NCI-H345 treated with DMSO at 0.1 percent for 48 hours (cell line): ENCODE measurements around the gene C3orf18.

Experiments used
- DNase-seq: peaks from one replicate; lab custom pipeline; 2025; ENCODE audit not compliant: unreplicated experiment; lab: John Stamatoyannopoulos, UW

The C3orf18 gene

DNA sequence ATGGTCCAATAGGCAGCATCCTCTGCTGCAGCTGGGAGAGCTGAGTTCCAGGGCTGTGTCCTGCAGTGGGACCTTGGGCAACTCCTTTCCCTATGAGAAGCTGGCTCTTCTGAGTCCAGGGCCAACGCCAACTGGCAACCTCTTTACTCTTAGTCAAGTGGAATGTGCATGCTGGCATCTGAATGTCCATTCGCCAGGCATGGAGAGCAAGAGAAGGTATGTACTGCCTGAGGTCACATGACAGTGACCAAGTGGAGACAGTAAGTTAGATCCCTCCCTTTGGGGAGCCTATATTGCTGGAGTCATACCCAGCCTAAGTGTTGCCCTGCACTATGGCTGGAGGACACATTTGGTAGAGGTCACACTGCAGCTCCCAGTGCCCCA lies 13.9 kb upstream of the C3orf18 start:
- DNase-seq, result no peak

DNA sequence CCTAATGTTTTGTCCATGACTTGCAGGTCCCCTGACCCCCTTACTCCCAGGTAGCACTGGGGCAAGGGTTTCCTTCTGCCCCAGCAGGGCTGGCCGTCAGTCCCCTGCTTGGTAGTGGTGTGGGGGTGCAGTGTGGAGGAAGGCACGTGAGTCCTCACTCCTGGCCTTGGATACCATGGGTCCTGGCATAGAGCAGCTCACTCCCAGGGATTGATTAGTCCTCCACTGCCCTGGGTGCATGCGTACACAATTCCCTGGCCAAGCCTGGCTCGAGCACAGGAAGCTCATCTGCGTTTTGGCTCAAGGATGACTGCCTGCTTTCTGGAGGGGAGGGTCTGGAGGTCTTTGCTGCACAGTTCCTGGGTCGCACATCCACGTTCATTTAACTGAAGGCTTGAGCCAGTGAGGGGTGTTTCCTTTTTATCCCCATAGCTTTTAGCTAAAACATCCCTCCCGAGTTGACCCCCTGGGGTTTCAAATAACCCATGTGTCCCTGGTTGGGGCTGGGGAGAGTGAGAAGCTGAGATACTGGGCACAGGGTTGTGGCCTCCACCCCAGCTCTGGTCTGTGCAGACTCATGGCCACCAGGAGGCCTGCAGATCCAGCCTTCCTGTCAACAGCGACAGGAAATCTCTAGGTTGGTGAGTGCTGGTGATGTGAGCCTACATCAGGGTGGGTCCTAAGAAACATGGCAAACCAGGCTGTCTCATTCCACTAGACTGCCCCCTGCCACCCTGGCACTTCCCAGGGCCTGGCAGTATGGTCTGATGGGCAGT lies 13.3 kb upstream of the C3orf18 start:
- DNase-seq, result no peak

DNA sequence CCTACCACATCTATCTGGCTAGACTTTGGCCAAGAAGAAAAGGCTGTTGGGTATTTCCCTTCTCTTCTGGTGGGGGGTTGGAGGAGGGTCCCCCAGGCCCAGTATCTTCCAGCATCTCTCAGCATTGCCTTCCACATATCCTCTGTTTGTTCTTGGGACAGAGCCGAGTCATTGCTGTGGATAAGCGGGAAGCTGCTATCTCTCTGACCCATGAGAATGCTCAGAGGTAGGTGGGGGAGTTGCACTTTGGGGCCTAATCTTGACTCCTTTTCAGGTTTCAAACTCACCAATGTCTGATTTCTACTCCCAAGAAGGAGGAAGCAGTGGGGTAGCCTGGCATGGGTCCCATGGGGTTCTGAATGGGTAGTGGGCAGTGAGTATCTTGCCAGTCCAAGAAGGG lies 9.8 kb upstream of the C3orf18 start:
- DNase-seq, result no peak

DNA sequence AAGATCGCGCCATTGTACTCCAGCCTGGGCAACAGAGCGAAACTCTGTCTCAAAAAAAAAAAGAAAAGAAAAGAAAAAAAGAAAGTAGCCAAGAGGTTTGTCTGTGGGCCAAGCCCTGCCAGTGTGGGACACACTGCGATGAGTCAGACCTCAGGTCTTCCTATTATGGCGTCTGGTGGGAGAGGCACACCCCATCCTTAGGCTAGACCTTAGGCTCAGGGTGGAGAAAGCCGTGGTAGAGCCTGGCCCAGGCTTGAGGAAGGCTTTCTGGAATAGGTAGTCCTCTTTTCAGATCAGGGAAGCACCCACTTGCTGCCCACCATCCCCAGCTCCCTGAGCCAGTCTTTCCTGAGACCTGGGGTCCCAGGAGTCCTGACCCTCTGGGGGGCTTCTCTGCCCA lies 7.8 kb upstream of the C3orf18 start:
- DNase-seq, result no peak

DNA sequence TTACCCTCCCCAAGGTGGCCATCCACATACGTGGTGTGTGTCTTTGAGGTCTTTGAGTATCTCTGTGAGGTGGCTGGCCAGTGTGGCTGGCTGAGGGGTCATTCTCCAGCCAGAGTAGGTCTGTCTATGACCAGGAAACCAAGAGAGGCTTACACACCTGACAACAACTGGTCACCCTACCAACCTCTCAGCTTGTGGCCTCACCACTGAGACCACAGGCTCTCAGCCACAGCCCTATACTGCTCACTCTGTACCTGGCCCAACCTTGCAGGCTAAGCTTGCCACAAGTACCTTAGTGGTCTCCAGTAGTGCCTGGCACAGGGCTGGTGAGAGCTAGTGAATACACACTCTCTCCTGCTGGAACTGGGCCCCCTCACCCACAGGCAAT lies 6.9 kb upstream of the C3orf18 start:
- no peak for DNase-seq

DNA sequence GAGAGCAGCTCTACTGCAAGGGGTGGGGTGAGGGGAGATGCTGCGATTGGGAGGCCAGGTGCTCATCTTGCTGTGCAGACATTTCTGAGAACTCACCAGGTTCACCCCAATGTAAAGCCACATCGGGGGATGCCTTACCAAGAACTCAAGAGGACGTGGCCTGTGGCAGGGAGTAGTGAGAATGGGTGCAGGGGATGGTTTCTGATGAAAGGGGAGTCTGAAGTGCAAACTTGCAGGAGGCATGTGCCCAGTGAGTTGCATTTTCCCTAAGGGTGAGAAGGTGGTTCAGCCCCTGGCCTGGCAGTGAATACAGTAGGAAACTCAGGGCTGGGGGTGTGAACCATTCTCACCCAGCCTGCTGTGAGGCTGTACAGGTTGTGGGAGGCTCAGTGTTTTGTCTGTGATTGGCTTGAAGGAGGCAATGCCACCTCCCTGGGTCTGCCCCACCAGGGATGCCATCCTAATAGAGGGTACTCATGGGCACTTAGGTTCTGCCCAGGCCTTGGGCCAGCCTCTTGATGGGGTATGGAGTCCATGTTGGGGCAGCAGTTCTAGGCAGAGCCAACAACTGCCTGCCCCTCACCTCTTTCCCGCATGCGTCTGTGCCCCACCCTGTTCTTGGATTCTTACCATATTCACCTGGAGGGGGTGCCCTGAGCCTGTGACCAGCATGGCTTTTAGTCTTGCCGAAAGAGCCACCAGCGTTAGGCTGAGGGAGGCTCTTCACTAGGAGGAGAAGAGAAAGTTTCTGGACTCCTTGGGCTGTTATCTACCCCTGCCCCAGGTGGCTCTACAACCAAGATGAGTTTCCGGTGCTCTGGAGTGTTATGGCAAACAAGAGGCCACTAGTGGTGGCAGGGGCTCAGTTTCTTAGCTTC lies 6.3 kb upstream of the C3orf18 start:
- DNase-seq, result no peak

DNA sequence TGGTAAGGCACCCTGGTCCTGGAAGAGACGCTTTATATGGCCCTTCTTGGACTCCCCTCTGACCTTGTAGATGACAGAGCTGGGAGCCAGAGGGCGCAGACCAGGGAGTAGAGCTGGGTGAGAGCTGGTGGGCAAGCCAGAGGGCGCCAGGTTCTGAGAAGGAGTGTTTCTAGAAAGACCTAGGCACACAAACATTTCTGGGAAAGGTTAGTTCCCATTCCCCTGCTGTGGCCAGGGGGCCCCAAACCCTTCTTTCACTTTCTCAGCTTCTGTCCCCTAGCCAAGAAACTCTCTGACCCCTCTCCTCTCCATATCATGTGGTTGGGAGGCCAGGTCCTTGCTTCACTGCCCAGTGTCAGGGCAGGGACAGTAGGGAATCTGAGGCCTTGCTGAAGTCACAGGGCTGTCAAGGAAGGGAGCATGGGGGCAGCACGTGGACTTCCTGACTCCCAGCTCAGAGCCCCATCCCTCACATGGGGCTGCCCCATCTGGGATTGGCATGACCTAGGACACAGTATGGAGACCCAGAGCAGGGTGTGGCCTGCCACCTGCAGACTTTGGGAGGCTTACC lies 5.3 kb upstream of the C3orf18 start:
- no peak for DNase-seq

DNA sequence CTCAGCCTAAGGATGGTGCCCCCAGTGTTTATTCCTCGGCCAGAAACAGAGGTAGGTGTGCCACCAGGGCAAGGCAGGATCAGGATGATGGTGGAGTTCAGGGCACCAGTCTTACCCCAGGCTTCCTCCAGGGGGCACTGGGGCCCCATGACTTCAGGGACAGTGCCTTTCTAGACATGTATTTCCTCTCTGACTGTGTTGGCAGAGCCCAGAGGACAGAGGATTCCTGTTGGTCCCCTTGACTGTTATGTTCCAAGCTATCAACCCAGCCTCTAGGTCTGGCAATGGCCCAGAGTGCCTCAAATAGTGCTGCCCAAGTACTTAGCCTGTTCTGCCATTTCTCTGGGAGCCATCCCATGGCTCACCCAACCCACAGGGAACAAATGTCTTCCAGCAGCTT lies 4.6 kb upstream of the C3orf18 start:
- DNase-seq, result peak; percentile 4

DNA sequence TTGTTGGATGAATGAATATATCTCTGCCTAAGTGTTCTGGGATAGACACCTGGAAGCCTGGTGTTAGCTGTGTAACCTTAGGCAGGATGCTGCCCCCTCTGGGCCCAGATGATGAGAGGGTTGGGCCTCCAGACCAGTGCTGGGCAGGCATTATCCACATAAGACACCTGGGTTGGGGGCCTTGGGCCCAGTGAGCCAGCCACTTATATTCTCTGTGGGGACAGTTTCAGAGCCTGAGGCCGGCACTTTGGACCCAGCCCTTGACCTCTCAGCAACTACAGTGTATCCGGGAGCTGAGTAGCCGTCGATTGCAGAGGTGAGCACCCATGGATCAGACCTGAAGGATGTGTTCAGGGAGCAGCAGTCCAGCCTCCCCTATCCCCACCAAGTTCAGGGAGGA lies 3.9 kb upstream of the C3orf18 start:
- DNase-seq, result no peak

DNA sequence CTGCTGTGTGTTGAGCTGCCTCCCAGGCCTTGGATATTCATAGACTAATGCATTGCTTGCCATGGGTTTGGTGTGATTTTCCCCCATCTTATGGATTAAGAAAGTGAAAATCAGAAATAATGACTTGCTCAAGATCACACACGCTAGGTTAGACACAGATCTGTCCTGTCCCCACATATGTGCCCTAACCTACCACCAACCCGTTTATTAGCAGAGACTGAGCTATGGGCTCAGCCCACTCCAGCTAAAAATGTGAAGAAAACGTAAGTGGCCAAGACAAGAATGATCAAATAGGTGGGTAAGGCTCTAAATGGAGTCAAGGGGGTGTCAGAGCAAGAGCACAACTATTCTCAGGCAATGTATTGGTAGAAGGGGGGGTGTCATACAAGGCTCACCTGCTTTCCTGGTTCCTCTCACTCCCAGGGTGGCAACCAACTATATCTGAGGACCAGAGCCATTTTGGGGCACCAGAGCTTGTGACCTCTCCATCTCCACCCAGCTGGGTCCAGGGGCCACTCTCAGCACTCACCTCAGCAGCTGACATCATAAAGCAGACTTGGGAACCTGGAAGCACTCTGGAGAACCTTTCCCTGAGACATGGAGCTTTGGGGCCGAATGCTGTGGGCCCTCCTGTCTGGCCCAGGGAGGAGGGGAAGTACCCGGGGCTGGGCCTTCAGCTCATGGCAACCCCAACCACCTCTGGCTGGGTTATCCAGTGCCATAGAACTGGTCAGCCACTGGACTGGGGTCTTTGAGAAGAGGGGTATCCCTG lies 3.1 kb upstream of the C3orf18 start:
- no peak for DNase-seq

DNA sequence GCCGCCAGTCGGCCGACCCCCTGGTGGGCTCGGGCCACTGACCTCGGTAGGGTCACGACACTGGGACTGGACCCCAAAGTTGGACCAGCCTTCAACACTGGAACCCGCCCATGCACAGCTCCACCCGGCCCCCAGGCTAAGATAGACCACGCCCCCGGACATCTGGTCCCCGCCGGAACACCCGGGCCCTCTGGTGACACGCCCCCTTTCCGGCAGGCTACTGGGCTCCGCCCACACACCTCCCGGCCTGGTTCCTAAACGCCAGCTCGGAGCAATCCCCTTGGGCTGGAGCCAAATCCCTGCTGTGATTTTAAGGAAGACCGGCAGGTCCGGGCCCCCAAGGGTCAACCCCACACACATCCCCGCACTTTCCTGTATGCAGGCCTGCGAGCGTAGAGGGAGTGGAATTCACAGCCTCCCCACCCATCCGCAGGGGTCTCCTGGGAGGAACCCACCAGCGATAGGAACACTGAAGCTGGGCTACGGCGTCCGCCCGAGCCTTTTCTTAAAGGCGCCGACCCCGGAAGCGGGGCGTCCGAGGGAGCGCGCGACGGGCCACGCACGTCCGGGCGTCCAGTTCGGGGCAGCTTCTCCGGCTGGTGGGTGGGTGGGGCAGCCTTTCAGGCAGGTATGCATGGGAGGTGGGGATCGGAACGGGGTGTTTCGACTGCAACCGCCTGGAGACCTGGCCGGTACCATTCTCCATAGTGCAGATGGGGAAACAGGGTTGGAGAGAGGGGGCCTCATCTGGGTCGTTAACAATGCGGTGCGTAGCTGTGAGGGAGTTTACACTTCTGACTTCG lies 1.6 kb upstream of the C3orf18 start, which contains the start of gene HEMK1:
Gene HEMK1, plus strand, starts transcription at position 576 of the 803 bp plus-strand sequence. CDS start 1,583 bp downstream, outside the sequence.
- DNase-seq, result peak; percentile 72

DNA sequence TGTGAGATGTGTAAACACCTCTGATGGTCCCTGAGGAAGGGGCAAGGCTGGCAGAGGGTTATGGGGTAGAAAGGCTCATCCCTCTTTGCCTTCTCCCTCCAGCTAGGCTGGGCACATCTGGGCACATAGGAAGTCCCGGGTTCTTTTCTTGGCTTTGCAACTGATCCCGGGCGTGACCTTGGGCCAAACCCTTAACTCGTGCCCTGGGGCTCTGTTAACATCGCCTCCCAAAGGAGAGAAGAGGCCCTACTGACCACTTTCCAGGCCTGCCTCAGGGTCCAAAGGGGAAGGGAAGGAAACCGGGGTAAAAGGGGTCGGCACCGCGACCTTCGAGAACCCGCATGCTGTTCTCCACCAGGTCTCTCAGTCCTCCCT lies 549 bp downstream of the C3orf18 start:
- DNase-seq, result no peak

DNA sequence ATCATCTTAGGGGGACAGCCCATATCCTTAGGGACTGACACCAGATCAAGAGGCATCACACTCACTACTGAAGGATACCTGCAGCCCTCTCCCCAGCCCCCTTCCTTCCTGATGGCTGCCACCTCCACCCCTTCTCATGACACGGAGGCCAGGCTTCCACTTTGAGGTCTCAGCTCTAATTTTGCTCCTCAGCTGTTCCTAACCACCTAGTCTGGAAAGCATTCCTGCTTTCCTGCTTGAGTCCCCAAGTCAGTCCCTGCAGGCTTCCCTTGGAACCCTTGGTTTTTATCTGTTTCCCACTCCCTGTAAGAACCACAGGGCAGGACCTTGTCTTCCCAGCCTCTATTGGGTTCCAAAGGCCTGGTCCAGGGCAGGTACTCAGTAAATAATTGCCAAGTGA lies 3.2 kb downstream of the C3orf18 start:
- DNase-seq, result no peak

DNA sequence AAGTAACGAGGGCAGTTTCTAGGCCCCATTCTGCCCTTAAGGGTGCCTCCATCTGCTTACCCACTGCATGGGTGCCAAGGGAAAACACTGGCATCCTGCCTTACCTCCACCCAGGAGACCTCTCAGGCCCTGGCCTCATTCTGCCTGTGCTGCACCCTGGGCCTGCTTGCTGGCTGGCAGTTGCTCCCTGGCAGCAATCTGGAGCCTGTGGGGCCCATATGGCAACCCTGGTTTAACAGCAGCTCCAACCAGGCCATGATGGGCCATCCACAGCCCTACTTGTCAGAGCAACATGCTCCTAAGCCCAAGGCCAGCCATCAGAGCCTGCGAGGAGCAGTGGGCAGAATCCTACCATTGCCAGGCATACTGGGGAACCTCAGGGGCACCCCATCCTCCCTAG lies 3.7 kb downstream of the C3orf18 start:
- DNase-seq, result no peak

DNA sequence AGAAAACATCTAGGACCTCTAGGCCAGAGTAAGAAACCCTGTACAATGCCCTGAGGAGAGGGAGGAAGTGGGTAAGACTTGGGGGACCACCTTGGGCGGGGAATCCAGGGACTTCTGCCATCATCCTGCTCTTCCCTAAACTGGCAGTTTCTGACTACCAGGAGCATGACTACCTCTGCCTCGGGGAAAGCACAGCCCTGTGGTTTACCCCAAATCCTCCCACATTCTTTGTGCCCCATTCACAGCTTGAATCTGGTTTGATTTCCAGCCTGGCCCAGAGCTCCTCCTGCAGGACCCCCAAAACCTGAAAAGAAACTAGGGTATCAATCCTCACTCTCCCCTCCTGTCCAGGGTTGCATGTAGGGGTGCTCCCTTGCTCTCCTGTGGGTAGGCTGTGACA lies 4.7 kb downstream of the C3orf18 start:
- DNase-seq, result no peak

DNA sequence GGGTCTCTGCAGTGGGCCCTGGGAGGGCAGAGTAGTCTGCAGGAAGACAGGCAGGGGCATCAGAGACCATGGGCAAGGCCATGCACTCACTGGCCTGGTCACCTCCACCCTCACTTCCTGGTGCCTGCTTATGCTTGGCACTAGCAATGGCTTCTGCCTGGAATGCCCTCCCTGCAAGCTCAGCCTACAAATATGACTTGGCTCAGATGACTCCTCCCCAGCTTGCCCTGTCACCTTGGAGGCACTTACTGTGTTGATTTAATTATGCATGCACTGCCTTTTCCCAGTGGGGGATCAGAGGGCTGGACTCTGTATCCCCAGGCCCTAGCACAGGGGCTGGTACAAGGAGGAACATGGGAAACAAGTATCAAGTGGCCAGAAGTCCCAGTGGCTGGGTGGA lies 7.8 kb downstream of the C3orf18 start:
- no peak for DNase-seq

DNA sequence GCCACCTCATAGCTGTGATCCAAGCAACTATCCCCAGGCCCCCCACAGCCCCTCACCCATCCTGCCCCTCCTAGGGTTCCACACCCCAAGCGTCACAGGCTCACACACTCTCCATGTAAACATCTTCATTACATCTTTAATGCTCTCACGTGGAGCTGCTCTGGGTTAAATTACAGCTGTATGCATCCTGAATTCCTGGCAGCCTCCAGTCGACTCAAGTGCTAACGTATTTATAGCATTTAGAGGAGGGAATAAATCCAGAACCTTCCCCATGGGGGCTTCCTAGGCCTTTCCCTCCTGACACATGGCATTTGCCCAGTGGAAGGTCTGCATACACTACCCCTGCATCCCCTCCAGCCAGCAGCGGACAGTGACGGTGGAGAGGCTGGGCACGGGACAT lies 9.6 kb downstream of the C3orf18 start:
- DNase-seq, result no peak

DNA sequence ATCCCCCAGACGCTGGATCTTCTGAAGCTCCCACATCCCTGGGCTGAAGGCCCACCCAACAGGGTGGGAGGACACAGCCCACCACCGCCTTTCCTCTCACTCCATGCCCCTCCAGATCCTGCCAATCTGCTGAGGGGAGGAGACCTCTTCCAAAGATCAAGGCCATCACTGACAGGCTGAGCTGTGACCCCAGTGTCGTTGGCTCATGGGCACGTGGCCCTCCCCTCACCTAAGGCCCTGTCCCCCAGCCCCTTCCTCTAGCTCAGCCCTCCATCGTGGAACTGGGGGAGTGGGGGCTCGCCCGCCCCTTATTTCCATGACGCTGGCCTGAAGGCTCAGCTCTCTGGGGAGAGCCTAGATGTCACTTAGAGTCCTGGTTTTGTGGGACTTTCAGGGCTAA lies 10.4 kb downstream of the C3orf18 start:
- no peak for DNase-seq

DNA sequence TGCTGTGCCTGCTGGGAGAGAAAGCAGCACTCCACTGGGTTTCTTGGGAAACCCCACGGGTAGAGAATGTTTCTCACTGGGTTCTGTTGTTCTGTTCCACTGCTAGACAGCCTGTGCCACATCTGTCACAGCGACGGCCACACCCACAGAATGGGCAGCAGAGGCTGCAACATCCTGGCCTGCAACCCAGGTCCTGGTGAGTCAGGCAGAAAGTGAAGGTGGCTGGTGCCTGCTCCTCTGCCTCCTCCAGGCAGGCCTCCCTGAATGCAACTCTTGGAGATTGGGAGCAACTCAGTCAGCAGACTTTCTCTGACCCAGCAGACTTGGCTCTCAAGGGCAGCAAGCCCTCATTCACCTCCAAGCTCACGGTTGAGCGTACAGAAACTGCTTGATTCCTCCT lies 13.0 kb downstream of the C3orf18 start:
- DNase-seq, result no peak

DNA sequence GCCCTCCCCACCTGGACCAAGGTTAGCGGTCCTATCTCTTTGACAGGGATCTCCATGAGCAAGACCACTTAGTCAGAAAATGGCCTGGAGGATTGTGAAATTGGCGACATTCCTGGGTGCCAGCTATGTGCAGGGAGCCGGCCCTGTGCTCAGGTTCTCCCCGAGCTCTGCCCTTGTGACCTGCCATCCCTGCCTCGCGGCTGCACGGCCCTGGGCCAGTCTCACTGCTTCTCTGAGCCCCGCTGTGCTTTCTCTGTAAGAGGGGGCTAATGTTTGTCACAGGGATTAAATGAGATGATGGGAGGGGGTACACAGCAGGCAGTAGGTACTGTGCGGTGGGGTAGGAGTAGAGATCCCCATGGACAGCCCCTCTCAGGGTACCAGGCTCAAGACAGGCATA lies 14.9 kb downstream of the C3orf18 start:
- no peak for DNase-seq
